GM18499 (cell line): ENCODE measurements around the gene KRT25.
"Not testable (repeated sequence)": the region's sequence is repeated elsewhere in the genome, so short reads cannot be mapped to it uniquely, and the experiment has no call there.

Source experiments
- ATAC-seq: cut with Tn5 transposase; IDR thresholded peaks from one replicate; pipeline ENCODE4 v1.9.1; 2021; ENCODE audit warnings: moderate number of reproducible peaks; ENCODE audit not compliant: insufficient read depth, unreplicated experiment

KRT25 gene

GRCh38 chr17:40760105-40761016 lies 5.2 kb upstream of the KRT25 start:
- no peak for ATAC-seq

GRCh38 chr17:40753804-40754203 lies 1.3 kb downstream of the KRT25 start:
- ATAC-seq = no peak

GRCh38 chr17:40751065-40751464 lies 4.1 kb downstream of the KRT25 start:
- no peak for ATAC-seq

GRCh38 chr17:40750391-40750790 lies 4.7 kb downstream of the KRT25 start:
- no peak for ATAC-seq

- ATAC-seq = not testable (repeated sequence)
These were observed 6.5 kb downstream of the KRT25 start for GRCh38 chr17:40748666-40749065.

- ATAC-seq = no peak
These were observed 16.6 kb downstream of the KRT25 start for GRCh38 chr17:40738553-40738952.

- ATAC-seq = no peak
These were observed 20.1 kb downstream of the KRT25 start for GRCh38 chr17:40735016-40735415.

- ATAC-seq = no peak
These were observed 21.1 kb downstream of the KRT25 start for GRCh38 chr17:40734018-40734417.

GRCh38 chr17:40730970-40731369 lies 24.2 kb downstream of the KRT25 start:
- no peak for ATAC-seq

GRCh38 chr17:40727447-40728231 lies 27.5 kb downstream of the KRT25 start:
- ATAC-seq = no peak

GRCh38 chr17:40726919-40727318 lies 28.2 kb downstream of the KRT25 start:
- no peak for ATAC-seq

- ATAC-seq = no peak
These were observed 30.5 kb downstream of the KRT25 start for GRCh38 chr17:40724656-40725055.

- ATAC-seq = no peak
These were observed 32.9 kb downstream of the KRT25 start for GRCh38 chr17:40722241-40722640.

GRCh38 chr17:40720899-40721298 lies 34.2 kb downstream of the KRT25 start:
- no peak for ATAC-seq

- ATAC-seq = no peak
These were observed 36.2 kb downstream of the KRT25 start for GRCh38 chr17:40718930-40719329.

- no peak for ATAC-seq
These were observed 37.4 kb downstream of the KRT25 start for GRCh38 chr17:40717776-40718175.

GRCh38 chr17:40714473-40714872 lies 40.7 kb downstream of the KRT25 start:
- no peak for ATAC-seq

- ATAC-seq = no peak
These were observed 47.4 kb downstream of the KRT25 start for GRCh38 chr17:40707745-40708144.

GRCh38 chr17:40705584-40705983 lies 49.5 kb downstream of the KRT25 start:
- no peak for ATAC-seq

- ATAC-seq = no peak
These were observed 51.5 kb downstream of the KRT25 start, which contains the start of gene KRT24 for GRCh38 chr17:40703652-40704051. KRT24 (minus strand) TSS chr17:40703752; CDS start chr17:40703693, 59 bp downstream.

GRCh38 chr17:40702271-40702670 lies 52.9 kb downstream of the KRT25 start:
- ATAC-seq = no peak
